ENCODE results near the gene NUAK2.

GRCh38 chr1:205271277-205271676 lies 50.3 kb downstream of the NUAK2 start:
- TF ChIP-seq MAX (IDR thresholded peaks at IDR 0.05; ENCODE audit: insufficient read depth, insufficient read length) (no peak), CTCF (IDR thresholded peaks at IDR 0.05; ENCODE audit: extremely low read depth in 1 of 2, insufficient read depth in 1 of 2, low read depth in 1 of 2, low read length in 2 of 2) (peak in 1 of 2 donors; percentile 38), EZH2 (IDR thresholded peaks at IDR 0.05; ENCODE audit: borderline replicate concordance, low read depth, low read length, severe bottlenecking) (no peak), POLR2A (IDR thresholded peaks at IDR 0.05; ENCODE audit: low read depth, low read length) (no peak), MYC (IDR thresholded peaks at IDR 0.05; ENCODE audit: low read depth, low read length) (no peak)
